Cardiac septum (tissue), 1 donor: ENCODE data around the gene QRICH1. TPM values are rescaled to one million over a fixed set of nuclear protein-coding genes. Genes with fewer than 3 reads are reported as not detected.

Experiments
- DNase-seq: peaks from one replicate; pipeline ENCODE4 v3.0.0-alpha.2; 2020; ENCODE audit warnings: low spot score
- intact Hi-C: fragments of 100-400 bp; cut with DNase I; formaldehyde crosslinking; loops from one replicate; pipeline ENCODE4 v1.14.0; 2022
- long read RNA-seq: library from polyadenylated mRNA; unstranded; transcript quantifications from one replicate; pipeline ENCODE4 v2.0.0, GENCODE V29; 2021
- total RNA-seq: library from RNA; stranded (reverse); fragmentation: NEBNext Ultra II Directional; extraction: Animal tissue kit (Norgen Biotek cat#: 25700); gene quantifications from one replicate; pipeline ENCODE4 v1.2.1, GENCODE V29; 2021
- donor health status: DM: no; HTN: no; CAD: no.

The QRICH1 gene
- 54.5 TPM for total RNA-seq
- long read RNA-seq, transcript QRICH1-202 (10 exons, 3,549 nt), result major isoform, 14 of 37 reads
- long read RNA-seq, partial matches to known transcripts, result 15 of 37 reads
- long read RNA-seq, other reads (novel, unspliced or antisense), result 5 of 37 reads

GRCh38 chr3:49093853-49094767 is at the start of gene QRICH1:
TSS of gene QRICH1 (minus strand) at chr3:49094071. CDS start at chr3:49077017, 17,054 bp downstream.
- DNase-seq, result peak; percentile 98
- intact Hi-C loops, result loop anchor here (1.0 to 5.0 kb wide), 4 partner anchors 39 to 107 kb away; partner anchors contain the start of genes IMPDH2, KLHDC8B and LAMB2

- intact Hi-C loops, result no loop called here
- no peak for DNase-seq
Measured at GRCh38 chr3:49140080-49140479, 46.2 kb upstream of the QRICH1 start.

- no peak for DNase-seq
- intact Hi-C loops, result no loop called here
Measured at GRCh38 chr3:49135499-49135898, 41.6 kb upstream of the QRICH1 start.

GRCh38 chr3:49134471-49135265 is 40.8 kb upstream of the QRICH1 start:
- no peak for DNase-seq
- intact Hi-C loops, result loop anchor here (5.0 kb wide), 2 partner anchors 117 to 143 kb away; partner anchors contain the start of genes C3orf62 and DALRD3

- intact Hi-C loops, result loop anchor here (1.0 to 5.0 kb wide), 5 partner anchors 29 to 144 kb away; partner anchors contain the start of genes C3orf62, DALRD3, QARS1 and QRICH1
- DNase-seq, result peak; percentile 92
Measured at GRCh38 chr3:49133226-49133951, 39.5 kb upstream of the QRICH1 start.

DNA sequence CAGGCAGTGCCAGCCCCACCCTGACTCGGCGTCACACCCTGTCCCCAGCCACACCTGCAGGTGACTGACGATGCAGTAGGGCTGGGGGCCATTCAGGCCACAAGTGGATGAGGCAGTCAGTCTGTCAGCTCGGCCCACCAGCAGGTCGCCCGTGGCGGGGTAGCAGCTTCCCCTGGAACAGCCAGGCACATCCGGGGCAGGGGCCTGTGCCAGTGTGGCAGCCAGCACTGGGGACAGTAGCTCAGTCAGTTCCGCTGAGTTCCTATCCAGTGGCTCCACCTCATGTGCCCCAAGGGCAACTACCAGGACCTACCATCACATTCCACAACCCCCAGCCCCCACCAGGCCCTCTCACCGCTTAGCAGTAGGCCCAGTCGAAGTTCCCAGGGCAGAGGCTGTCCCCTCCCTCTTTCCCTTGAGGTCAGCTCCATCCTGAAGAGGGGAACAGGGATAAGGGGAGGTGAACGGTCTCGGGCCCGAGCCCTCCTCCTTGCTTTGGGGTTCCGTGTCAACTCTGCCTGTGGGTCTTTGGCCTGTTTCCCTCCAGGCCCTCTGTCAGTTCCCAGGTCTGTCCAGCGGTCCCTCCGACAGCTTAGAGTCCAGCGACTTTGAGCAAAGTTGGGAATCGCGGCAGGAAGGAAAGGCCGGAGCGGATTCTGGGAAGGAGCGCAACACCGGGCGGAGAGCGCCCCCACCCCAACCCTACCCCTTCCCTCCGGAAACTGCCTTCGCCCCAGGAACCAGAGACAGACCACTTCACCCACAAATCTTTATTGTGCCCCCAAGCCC is 38.8 kb upstream of the QRICH1 start, which contains the start of gene LAMB2:
Gene LAMB2 (minus strand): TSS at position 614 of the 789 bp plus-strand sequence. CDS start 183 bp downstream, at position 431.
- intact Hi-C loops, result loop anchor here (1.0 to 5.0 kb wide), 5 partner anchors 28 to 145 kb away; partner anchors contain the start of genes C3orf62, DALRD3, QARS1 and QRICH1
- DNase-seq, result peak; percentile 92

DNA sequence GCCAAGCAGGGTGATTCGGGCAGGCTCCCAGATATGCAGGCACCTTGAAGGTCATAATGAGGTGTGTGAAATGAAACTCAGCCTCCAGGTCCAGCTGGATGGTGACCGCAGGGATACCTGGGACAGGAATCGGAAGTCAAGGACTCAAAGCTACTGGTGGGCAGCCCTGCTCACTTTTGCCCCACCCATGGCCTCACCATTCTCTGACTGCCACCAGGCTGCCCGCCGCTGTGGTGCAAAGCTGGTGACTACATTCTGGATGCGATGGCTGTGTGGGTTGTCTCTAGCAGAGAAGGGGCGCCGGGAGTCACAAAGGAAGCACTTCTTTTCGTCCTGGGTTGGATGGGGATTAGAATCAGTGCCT is 38.2 kb upstream of the QRICH1 start:
- intact Hi-C loops, result loop anchor here (2.0 to 5.0 kb wide), 4 partner anchors 27 to 145 kb away; partner anchors contain the start of genes C3orf62, DALRD3 and QARS1

GRCh38 chr3:49131576-49131975 is 37.7 kb upstream of the QRICH1 start:
- DNase-seq, result no peak

More for the DNA sequence above, 38.2 kb upstream of the QRICH1 start:
- no peak for DNase-seq

DNA sequence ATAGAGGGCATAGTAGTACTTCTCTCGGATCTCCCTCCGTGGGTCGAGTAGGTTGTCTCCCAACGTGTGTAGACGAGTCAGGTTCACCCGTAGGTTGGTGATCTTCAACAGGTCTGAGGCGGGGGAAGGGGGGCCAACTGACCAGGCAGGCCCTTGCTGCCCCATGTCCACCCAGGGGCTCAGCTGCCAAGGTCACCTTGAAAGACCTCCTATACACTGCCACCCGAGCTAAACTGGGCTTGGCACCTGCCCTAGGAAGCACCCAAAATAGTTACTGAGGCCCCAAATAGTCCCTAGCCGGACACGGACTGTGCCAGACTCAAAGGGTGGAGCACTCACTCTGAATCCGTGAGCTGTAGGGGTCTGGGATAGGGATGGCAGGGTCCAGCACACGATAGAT is 37.2 kb upstream of the QRICH1 start:
- no peak for DNase-seq
- intact Hi-C loops, result loop anchor here (5.0 kb wide), 2 partner anchors 114 to 146 kb away; partner anchors contain the start of genes C3orf62 and DALRD3

More at GRCh38 chr3:49131576-49131975, 37.7 kb upstream of the QRICH1 start:
- intact Hi-C loops, result loop anchor here (5.0 kb wide), 2 partner anchors 114 to 146 kb away; partner anchors contain the start of genes C3orf62 and DALRD3

DNA sequence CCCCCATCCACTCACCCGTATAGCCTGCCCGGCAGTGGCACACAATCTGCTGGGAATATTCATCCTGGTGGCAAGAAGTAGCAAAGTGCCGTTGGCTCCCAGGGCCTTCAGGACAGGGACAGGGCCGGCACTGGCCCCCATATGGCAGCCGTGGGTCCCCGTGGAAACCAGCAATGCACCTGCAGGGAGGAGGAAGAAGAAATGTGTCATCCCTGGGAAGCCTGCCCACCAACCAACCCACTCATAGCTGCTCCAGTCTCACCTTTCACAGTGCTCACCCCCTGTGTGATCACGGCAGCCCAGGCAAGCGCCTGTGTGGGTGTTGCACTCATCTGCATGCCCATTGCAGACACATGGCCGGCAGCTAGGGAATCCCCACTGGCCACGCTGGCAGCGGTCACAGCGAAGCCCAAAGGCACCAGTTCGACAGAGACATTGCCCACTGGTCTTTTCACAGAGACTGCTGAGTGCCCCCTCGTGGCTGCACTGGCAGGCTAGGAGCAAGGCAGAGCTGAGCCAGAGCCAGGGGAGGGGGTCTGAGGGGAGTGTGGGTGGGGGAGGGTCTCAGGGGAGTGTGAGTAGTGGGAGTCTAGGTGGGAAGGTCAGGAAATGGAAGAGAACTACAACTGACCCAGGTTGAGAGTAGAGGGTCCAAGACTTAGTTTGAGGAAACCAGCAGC is 31.3 kb upstream of the QRICH1 start:
- intact Hi-C loops, result no loop called here

GRCh38 chr3:49124203-49124602 is 30.3 kb upstream of the QRICH1 start:
- no peak for DNase-seq
- intact Hi-C loops, result no loop called here

More for the DNA sequence above, 31.3 kb upstream of the QRICH1 start:
- DNase-seq, result no peak

GRCh38 chr3:49123687-49124086 is 29.8 kb upstream of the QRICH1 start:
- no peak for DNase-seq
- intact Hi-C loops, result no loop called here

- no peak for DNase-seq
- intact Hi-C loops, result no loop called here
Measured at GRCh38 chr3:49122886-49123545, 29.1 kb upstream of the QRICH1 start.

DNA sequence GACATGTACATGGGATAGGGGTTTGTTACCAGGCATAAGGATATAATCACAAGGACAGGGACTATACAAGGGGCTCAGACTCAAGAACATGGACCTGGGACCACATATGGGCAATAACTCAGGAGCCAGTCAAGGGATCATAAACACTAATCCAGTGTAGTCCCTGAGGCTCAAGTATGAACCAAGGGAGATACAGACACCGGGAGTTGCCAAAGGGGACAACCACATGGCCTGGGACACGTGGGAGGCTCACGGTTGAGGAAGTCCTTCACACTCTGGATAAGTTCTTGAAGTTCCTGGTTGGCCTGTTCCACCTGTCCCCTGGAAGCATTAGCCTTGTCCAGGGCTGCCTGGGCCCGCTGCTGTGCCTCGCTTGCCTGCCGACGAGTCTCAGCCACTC is 28.6 kb upstream of the QRICH1 start:
- intact Hi-C loops, result no loop called here
- no peak for DNase-seq

DNA sequence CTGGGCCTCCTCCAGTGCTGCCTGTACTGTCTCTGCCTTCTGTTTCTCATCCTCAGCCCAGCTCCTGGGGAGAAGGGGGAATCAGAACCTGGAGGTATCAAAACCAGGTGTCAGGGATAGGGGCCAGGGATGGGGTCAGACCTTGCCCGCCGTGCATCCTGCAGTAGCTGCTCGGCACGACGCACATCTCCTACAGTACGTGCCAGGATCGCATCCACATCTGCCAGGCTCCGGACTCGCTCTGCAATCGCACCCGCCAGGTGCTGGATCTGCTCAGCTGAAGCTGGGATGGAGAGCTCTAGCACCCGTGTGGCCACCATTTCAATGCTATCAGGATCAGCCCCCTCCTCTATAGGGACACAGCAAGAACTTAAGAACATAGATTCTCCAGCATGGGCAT is 28.2 kb upstream of the QRICH1 start:
- intact Hi-C loops, result no loop called here
- DNase-seq, result no peak

DNA sequence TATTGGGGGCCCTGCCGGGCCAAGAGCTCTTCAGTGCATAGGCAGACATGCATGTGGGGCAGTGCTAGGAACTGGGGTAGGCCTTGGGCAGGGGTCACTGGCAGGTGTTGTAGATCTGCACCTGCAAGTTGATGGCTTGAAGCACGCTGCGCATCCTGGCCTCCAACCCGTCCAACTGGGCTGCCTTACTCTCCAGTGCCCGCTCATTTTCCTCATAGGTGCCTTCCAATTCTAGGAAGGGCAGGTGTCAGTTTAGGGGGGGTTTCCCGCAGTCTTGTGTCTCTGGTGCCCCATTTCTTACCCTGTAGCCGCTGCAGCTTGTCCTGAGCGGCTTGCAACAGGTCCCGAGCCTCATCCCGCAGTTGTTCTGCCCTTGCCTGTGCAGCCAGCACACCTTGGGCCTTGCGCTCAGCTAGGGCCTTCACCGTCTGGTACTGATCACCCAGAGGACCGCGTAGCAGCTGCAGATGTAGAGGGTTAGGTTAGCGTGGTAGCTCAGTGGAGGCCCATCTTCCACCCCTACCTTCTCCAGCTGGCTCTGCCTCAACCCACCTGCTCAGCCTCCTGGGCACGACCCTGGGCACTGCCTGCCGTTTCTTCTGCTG is 27.4 kb upstream of the QRICH1 start:
- intact Hi-C loops, result loop anchor here (2.0 kb wide), 2 partner anchors 16 to 46 kb away; partner anchors contain the start of genes CCDC71 and QARS1
- DNase-seq, result no peak
